H1 (cell line): Measurements from ENCODE around the gene CAPZB. TPM values are rescaled to one million over a fixed set of nuclear protein-coding genes. Genes with fewer than 3 reads are reported as not detected.

ENCODE experiments used
- CTCF ChIA-PET: fragments of 300-600 bp; sonication (Branson Sonifier 250); formaldehyde crosslinking; loops from one replicate; lab custom pipeline; 2021; ENCODE audit not compliant: partially characterized antibody; lab: Charles Lee
- POLR2A ChIA-PET: fragments of 300-600 bp; sonication (Branson Sonifier 250); formaldehyde crosslinking; loops from one replicate; lab custom pipeline; 2021; ENCODE audit warnings: inconsistent platforms; ENCODE audit not compliant: partially characterized antibody; lab: Charles Lee
- DNase-seq, 2 experiments: peaks; one replicate each; pipeline versions ENCODE4 v3.0.0 to v3.0.0-alpha.2; 2010 to 2022; ENCODE audit warnings: low spot score in 2 of 2, low read depth in 1 of 2, mixed read lengths in 1 of 2
- FAIRE-seq: peaks from 2 replicates; lab custom pipeline; 2011; peaks lifted over from hg19 to GRCh38; lab: Jason Lieb, UNC
- H2AFZ ChIP-seq: 2 replicates; pipeline ENCODE4 v1.8.1; 2012; ENCODE audit warnings: low read length, inconsistent platforms
- H2AK5ac ChIP-seq: 2 replicates; pipeline ENCODE4 v1.6.1; 2013; ENCODE audit warnings: low read depth, low read length
- H2BK120ac ChIP-seq: replicated peaks from 2 replicates; pipeline ENCODE3; 2013; ENCODE audit warnings: low read depth, low read length, inconsistent platforms
- H2BK12ac ChIP-seq: 2 replicates; pipeline ENCODE4 v1.6.1; 2013; ENCODE audit warnings: low read depth, low read length
- H2BK15ac ChIP-seq: 2 replicates; pipeline ENCODE4 v1.6.1; 2013; ENCODE audit warnings: low read length
- H2BK20ac ChIP-seq: 2 replicates; pipeline ENCODE4 v1.6.1; 2013; ENCODE audit warnings: low read length
- H2BK5ac ChIP-seq: 2 replicates; pipeline ENCODE4 v1.6.1; 2013; ENCODE audit warnings: low read depth, low read length
- H3K14ac ChIP-seq: 2 replicates; pipeline ENCODE4 v1.6.1; 2013; ENCODE audit warnings: inconsistent platforms; ENCODE audit not compliant: insufficient read length
- H3K18ac ChIP-seq: 2 replicates; pipeline ENCODE4 v1.6.1; 2013; ENCODE audit warnings: low read length; ENCODE audit errors: extremely low read depth
- H3K23ac ChIP-seq: 2 replicates; pipeline ENCODE4 v1.6.1; 2013; ENCODE audit warnings: inconsistent platforms; ENCODE audit not compliant: insufficient read length
- H3K23me2 ChIP-seq: 2 replicates; pipeline ENCODE4 v1.6.1; 2013; ENCODE audit warnings: low read depth, low read length
- H3K27ac ChIP-seq: 2 replicates; pipeline ENCODE4 v1.6.1; 2011; ENCODE audit warnings: low read depth, low read length, inconsistent platforms
- H3K27me3 ChIP-seq, 4 experiments: replicated peaks in 1 of 4; 1 replicate in 1 of 4; 2 replicates in 3 of 4; pipeline versions ENCODE4 v1.6.1 to v1.8.1; 2011 to 2013; ENCODE audit warnings: low read length in 3 of 4, mild to moderate bottlenecking in 3 of 4, inconsistent platforms in 2 of 4, mixed read lengths in 2 of 4, moderate library complexity in 1 of 4; ENCODE audit not compliant: control insufficient read depth in 3 of 4, insufficient read depth in 3 of 4; ENCODE audit errors: extremely low read depth in 1 of 4
- H3K36me3 ChIP-seq, 4 experiments: 2 replicates each; pipeline versions ENCODE4 v1.6.1 to v1.8.1; 2011 to 2013; ENCODE audit warnings: mild to moderate bottlenecking in 4 of 4, low read length in 3 of 4, moderate library complexity in 2 of 4, control low read depth in 1 of 4, inconsistent platforms in 1 of 4; ENCODE audit not compliant: insufficient read depth in 4 of 4, control insufficient read depth in 2 of 4
- H3K4ac ChIP-seq: replicated peaks from 2 replicates; pipeline ENCODE3; 2013; ENCODE audit warnings: low read length, low read depth, mixed read lengths, inconsistent platforms; ENCODE audit not compliant: insufficient read length
- H3K4me1 ChIP-seq, 4 experiments: replicated peaks in 1 of 4; 1 replicate in 1 of 4; 2 replicates in 3 of 4; pipeline versions ENCODE4 v1.6.1 to v1.8.1; 2011 to 2013; ENCODE audit warnings: low read length in 3 of 4, inconsistent platforms in 2 of 4, mixed read lengths in 1 of 4; ENCODE audit not compliant: insufficient read depth in 4 of 4, control insufficient read depth in 3 of 4
- H3K4me2 ChIP-seq, 2 experiments: 2 replicates each; pipeline versions ENCODE4 v1.6.1 to v1.8.1; 2011 to 2013; ENCODE audit warnings: low read depth in 2 of 2, low read length in 2 of 2, control low read depth in 1 of 2, inconsistent platforms in 1 of 2, mild to moderate bottlenecking in 1 of 2; ENCODE audit not compliant: insufficient read depth in 1 of 2
- H3K4me3 ChIP-seq, 4 experiments: fragments of 200-600, 300-600 bp in 1 of 4; sonication (generic), shearing (Covaris generic), sonication (Bioruptor Twin) in 1 of 4; 2 replicates each; pipeline versions ENCODE4 v1.5.1 to v1.8.1; 2011 to 2016; ENCODE audit warnings: low read length in 4 of 4, low read depth in 3 of 4, control low read depth in 2 of 4, inconsistent platforms in 2 of 4, mild to moderate bottlenecking in 2 of 4, mixed read lengths in 1 of 4, moderate library complexity in 1 of 4; ENCODE audit not compliant: insufficient read depth in 2 of 4; ENCODE audit errors: extremely low read depth in 1 of 4
- H3K56ac ChIP-seq: replicated peaks from 2 replicates; pipeline ENCODE3; 2013; ENCODE audit warnings: low read depth, mild to moderate bottlenecking, mixed read lengths, low read length, inconsistent platforms; ENCODE audit not compliant: insufficient read length
- H3K79me1 ChIP-seq: 2 replicates; pipeline ENCODE4 v1.6.1; 2013; ENCODE audit warnings: low read depth, low read length, control low read depth
- H3K79me2 ChIP-seq, 2 experiments: 2 replicates each; pipeline versions ENCODE4 v1.6.1 to v1.8.1; 2012 to 2013; ENCODE audit warnings: low read length in 2 of 2, mild to moderate bottlenecking in 2 of 2, inconsistent platforms in 1 of 2; ENCODE audit not compliant: insufficient read depth in 2 of 2, control insufficient read depth in 1 of 2
- H3K9ac ChIP-seq, 4 experiments: replicated peaks in 1 of 4; 1 replicate in 1 of 4; 2 replicates in 3 of 4; pipeline versions ENCODE4 v1.6.1 to v1.8.1; 2011 to 2013; ENCODE audit warnings: low read depth in 3 of 4, low read length in 3 of 4, control low read depth in 2 of 4, mild to moderate bottlenecking in 2 of 4, moderate library complexity in 2 of 4, inconsistent platforms in 1 of 4; ENCODE audit errors: extremely low read depth in 1 of 4
- H3K9me3 ChIP-seq, 2 experiments: 2 replicates each; pipeline versions ENCODE4 v1.6.1 to v1.8.1; 2012 to 2013; ENCODE audit warnings: mild to moderate bottlenecking in 2 of 2, moderate library complexity in 2 of 2, control low read depth in 1 of 2, inconsistent platforms in 1 of 2, low read depth in 1 of 2, low read length in 1 of 2, mixed read lengths in 1 of 2; ENCODE audit not compliant: insufficient read depth in 2 of 2
- H4K20me1 ChIP-seq, 2 experiments: replicated peaks in 1 of 2; 2 replicates each; pipeline versions ENCODE3 to v1.8.1; 2011 to 2013; ENCODE audit warnings: inconsistent platforms in 2 of 2, low read length in 2 of 2, mild to moderate bottlenecking in 1 of 2; ENCODE audit not compliant: insufficient read depth in 2 of 2, control insufficient read depth in 1 of 2
- H4K5ac ChIP-seq: 2 replicates; pipeline ENCODE4 v1.6.1; 2013; ENCODE audit warnings: low read length, low read depth, mixed read lengths, inconsistent platforms; ENCODE audit not compliant: insufficient read length
- H4K8ac ChIP-seq: 2 replicates; pipeline ENCODE4 v1.8.0; 2013; ENCODE audit warnings: mild to moderate bottlenecking, moderate library complexity, low read length, inconsistent platforms; ENCODE audit not compliant: insufficient read depth; ENCODE audit errors: extremely low read depth
- H4K91ac ChIP-seq: replicated peaks from 2 replicates; pipeline ENCODE3; 2013; ENCODE audit warnings: low read length, mixed read lengths, inconsistent platforms; ENCODE audit not compliant: insufficient read length
- ASH2L ChIP-seq: fragments of 200-600, 300-600 bp; sonication (generic); IDR thresholded peaks from one replicate; pipeline ENCODE4 v1.7.1; 2017; ENCODE audit warnings: low read length
- CBX8 ChIP-seq: fragments of 300-800, 300-1000 bp; sonication (generic); IDR thresholded peaks from 2 replicates; pipeline ENCODE4 v1.7.1; 2016; ENCODE audit warnings: low read depth, low read length, borderline replicate concordance
- CHD2 ChIP-seq: IDR thresholded peaks from 2 replicates; pipeline ENCODE4 v1.6.1; 2012; ENCODE audit warnings: low read length, improper control_type of control experiment
- CTBP2 ChIP-seq: IDR thresholded peaks from 2 replicates; pipeline ENCODE4 v1.7.0; 2011; ENCODE audit warnings: borderline replicate concordance, mild to moderate bottlenecking, moderate library complexity, mixed read lengths, low read length; ENCODE audit not compliant: insufficient read depth, insufficient read length
- FOSL1 ChIP-seq: IDR thresholded peaks from 2 replicates; pipeline ENCODE4 v1.6.1; 2011; ENCODE audit warnings: mild to moderate bottlenecking, low read depth, low read length, moderate library complexity; ENCODE audit not compliant: insufficient read depth
- GABPA ChIP-seq: IDR thresholded peaks from 2 replicates; pipeline ENCODE4 v1.6.1; 2011; ENCODE audit warnings: mild to moderate bottlenecking, low read length, moderate library complexity, borderline replicate concordance; ENCODE audit not compliant: insufficient read depth
- GTF2F1 ChIP-seq: IDR thresholded peaks from 2 replicates; pipeline ENCODE4 v1.6.1; 2012; ENCODE audit warnings: low read depth, low read length, improper control_type of control experiment, borderline replicate concordance
- RBBP5 ChIP-seq: IDR thresholded peaks from 2 replicates; pipeline ENCODE4 v1.7.1; 2012; ENCODE audit warnings: low read depth, mild to moderate bottlenecking, inconsistent platforms, low read length, moderate library complexity, borderline replicate concordance
- RNF2 ChIP-seq: fragments of 200-900, 300-1000 bp; sonication (generic); IDR thresholded peaks from 2 replicates; pipeline ENCODE4 v1.7.1; 2016; ENCODE audit warnings: borderline replicate concordance, low read depth, mild to moderate bottlenecking, antibody characterized with exemption, low read length; ENCODE audit not compliant: poor library complexity, severe bottlenecking; ENCODE audit errors: missing control alignments
- TAF7 ChIP-seq: optimal IDR thresholded peaks from 2 replicates; pipeline ENCODE3; 2011; ENCODE audit warnings: low read depth, mild to moderate bottlenecking, inconsistent platforms, low read length, moderate library complexity, borderline replicate concordance
- TEAD4 ChIP-seq: IDR thresholded peaks from 2 replicates; pipeline ENCODE4 v1.6.1; 2012; ENCODE audit warnings: low read depth, low read length, inconsistent platforms, mixed read lengths
- ZNF274 ChIP-seq: IDR thresholded peaks from 2 replicates; pipeline ENCODE4 v1.7.0; 2012; ENCODE audit warnings: low read length, borderline replicate concordance; ENCODE audit errors: extremely low read depth
- WGBS, 2 experiments: shearing (Covaris generic) in 1 of 2; methylation state at CpG; one replicate each; pipeline versions ENCODE4 v1.1.6 to v1.1.7; 2013 to 2015; ENCODE audit warnings: low lambda C conversion rate in 2 of 2, mixed read lengths in 2 of 2, inconsistent platforms in 1 of 2, low coverage in 1 of 2, missing lambda C conversion rate in 1 of 2; ENCODE audit not compliant: insufficient replicate concordance in 2 of 2, insufficient coverage in 1 of 2, insufficient read length in 1 of 2; ENCODE audit errors: extremely low coverage in 1 of 2, missing lambda C conversion rate in 1 of 2; 5-methylcytosine and 5-hydroxymethylcytosine counted together
- polyA plus RNA-seq, 7 experiments: library from polyadenylated mRNA; depleted of rRNA in 3 of 7; stranded (reverse) in 5 of 7; unstranded in 2 of 7; fragments of >200 nt in 5 of 7; fragments of 200-250 nt in 2 of 7; gene quantifications; 1 replicate in 5 of 7; 2 replicates in 1 of 7; 4 replicates in 1 of 7; pipeline versions ENCODE4 v1.2.1 to v1.2.3, GENCODE V29; 2011 to 2013; ENCODE audit warnings: missing spikeins in 2 of 7, mixed read lengths in 2 of 7
- total RNA-seq: library from RNA; stranded (reverse); fragmentation: NEBNext Ultra II Directional; extraction: Animal tissue kit (Norgen Biotek cat#: 25700); gene quantifications from 2 replicates; pipeline ENCODE4 v1.2.1, GENCODE V29; 2021
- TF ChIP-seq, protein P1 (sequence below): IDR thresholded peaks from 2 replicates; pipeline ENCODE4 v1.6.1; 2012; ENCODE audit warnings: inconsistent platforms

The CAPZB gene
- total and polyA plus RNA-seq, 2 of the 8 experiments (the other 6 are each of a cell fraction or from before 2014, with no cell fraction given), result 162 to 371 TPM

DNA sequence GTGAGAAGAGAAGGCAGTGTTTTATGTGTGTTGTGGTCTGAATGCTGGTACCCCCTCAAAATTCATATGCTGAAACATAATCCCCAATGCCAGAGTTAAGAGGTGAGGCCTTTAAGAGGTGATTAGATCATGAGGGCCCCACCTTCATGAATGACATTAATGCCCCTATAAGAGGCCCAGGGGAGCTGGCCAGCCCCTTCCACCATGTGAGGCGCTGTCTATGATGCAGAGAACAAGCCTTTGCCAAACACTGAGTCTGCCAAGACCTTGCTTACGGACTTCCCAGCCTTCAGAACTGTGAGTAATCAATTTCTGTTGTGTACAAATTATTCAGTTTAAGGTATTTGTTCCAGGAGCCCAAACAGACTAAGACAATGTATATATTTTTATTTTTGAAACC is 20.2 kb downstream of the CAPZB start:
- POLR2A ChIA-PET, result interaction anchor here (0.9 to 9.3 kb wide), 2 partner anchors 17 to 20 kb away, joined by 3 to 86 read pairs; partner anchors contain the start of gene CAPZB
- WGBS, 2 experiments, result 92% methylated on average over 2 of the region's 2 CpGs; no CpG with 5 or more reads in 1 of the 2 experiments
- Histone ChIP-seq H2BK5ac (no peak overlapping the region), H3K79me1 (peaks cover 47% of the 10 kb centered on the region), H4K8ac (no peak overlapping the region), H3K4me1 (peaks cover 17 to 41% (median 28%) of the 10 kb centered on the region in 4 experiments), H3K4ac (no peak overlapping the region), H3K18ac (no peak overlapping the region), H3K27me3 (no peaks in the 10 kb centered on the region), H3K14ac (no peak overlapping the region), H3K4me3 (no peak overlapping the region), H3K23ac (no peak overlapping the region), H2AFZ (no peak overlapping the region), H2BK15ac (no peak overlapping the region), H3K27ac (no peak overlapping the region), H3K23me2 (no peaks in the 10 kb centered on the region), H4K20me1 (peaks cover 45 to 53% of the 10 kb centered on the region in 2 experiments), H3K4me2 (no peak overlapping the region; a peak in 1 of 4 replicates), H2BK12ac (no peak overlapping the region), H4K5ac (no peak overlapping the region), H2BK20ac (no peak overlapping the region), H4K91ac (no peak overlapping the region), H2AK5ac (no peak overlapping the region), H3K36me3 (no peaks in the 10 kb centered on the region; a peak in 1 of 8 replicates), H3K79me2 (peaks cover 20 to 92% of the 10 kb centered on the region in 2 experiments), H3K56ac (no peak overlapping the region), H3K9ac (no peak overlapping the region), H2BK120ac (no peak overlapping the region), H3K9me3 (no peaks in the 10 kb centered on the region)
- CTCF ChIA-PET, result interaction anchor here (0.6 to 7.8 kb wide), 12 partner anchors 8 to 195 kb away, joined by 3 to 53 read pairs (median 4); no protein-coding TSS in a partner anchor
- FAIRE-seq (no peak), DNase-seq (no peak)
- TF ChIP-seq RNF2, result no peak
- no peak for TF ChIP-seq TAF7
- no peak for TF ChIP-seq ZNF274
- TF ChIP-seq CTBP2, result no peak
- no peak for TF ChIP-seq ASH2L
- TF ChIP-seq GTF2F1, result no peak
- TF ChIP-seq RBBP5, result no peak
- TF ChIP-seq, protein P1, sequence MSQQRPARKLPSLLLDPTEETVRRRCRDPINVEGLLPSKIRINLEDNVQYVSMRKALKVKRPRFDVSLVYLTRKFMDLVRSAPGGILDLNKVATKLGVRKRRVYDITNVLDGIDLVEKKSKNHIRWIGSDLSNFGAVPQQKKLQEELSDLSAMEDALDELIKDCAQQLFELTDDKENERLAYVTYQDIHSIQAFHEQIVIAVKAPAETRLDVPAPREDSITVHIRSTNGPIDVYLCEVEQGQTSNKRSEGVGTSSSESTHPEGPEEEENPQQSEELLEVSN, result no peak
- no peak for TF ChIP-seq FOSL1
- TF ChIP-seq GABPA, result no peak
- TF ChIP-seq TEAD4, result no peak
- no peak for TF ChIP-seq CHD2
- TF ChIP-seq CBX8, result no peak
